ENCODE measurements around the gene KPNA6. TPM values are rescaled to one million over a fixed set of nuclear protein-coding genes. Genes with fewer than 3 reads are reported as not detected.
A peak's percentile ranks its signal among the peaks of the same experiment; 100 is the strongest.
"Not testable (repeated sequence)": the region's sequence is repeated elsewhere in the genome, so short reads cannot be mapped to it uniquely, and the experiment has no call there.

KPNA6 gene
- total RNA-seq: 10 to 100 TPM; 35.3 to 51.2 (median 39.1) TPM

DNA sequence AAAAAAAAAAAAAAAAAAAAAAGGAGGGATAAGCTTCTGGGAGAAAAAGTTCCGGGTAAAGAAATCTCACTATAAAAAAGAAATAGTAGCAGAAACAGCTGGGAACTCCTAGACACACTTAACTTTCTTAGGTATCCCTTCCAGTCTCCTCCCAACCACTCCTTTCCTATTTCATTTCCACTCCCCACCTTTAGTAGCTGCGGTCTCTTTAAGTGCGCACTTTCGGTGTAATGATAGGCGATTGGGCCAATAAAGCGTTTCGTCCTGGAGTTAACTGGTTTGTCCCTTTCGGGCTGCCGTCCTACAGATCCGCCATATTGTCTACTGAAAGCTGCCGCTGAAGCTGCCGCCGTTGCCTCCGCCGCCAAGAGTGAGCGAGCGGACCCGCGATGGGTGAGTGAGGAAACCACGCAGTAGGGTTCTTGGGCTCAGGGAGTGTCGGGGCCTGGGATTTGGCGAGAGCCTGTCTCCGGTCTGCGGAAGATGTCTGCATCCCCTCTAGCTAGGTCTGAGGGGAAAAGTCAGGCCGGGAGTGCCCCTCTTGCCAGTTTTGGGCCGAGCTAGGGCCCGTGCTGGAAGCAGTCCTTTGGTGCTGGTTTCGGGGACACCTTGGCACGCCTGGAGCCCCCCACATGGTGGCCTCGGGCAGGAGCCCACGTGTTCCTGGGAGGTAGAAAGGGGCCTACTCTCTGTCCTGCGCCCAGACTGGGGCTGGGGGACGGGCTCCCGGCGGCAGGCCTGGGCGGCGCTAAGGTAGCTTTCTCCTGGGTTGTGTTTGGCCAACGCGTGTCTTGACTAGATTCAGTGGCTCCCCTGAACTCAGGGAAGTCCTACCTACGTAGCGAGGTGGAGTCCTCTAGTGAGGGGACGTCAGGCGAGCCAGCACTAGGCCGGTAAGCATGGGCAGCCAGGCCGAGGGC, at the start of gene KPNA6:
KPNA6 (plus strand) TSS at position 315 of the 920 bp plus-strand sequence; CDS start at position 390, 75 bp downstream.
- ATAC-seq (ENCODE audit: low FRiP score) (peak; percentile 90), DNase-seq (ENCODE audit: low spot score) (peak; percentile 76)
- TF ChIP-seq, protein P1, sequence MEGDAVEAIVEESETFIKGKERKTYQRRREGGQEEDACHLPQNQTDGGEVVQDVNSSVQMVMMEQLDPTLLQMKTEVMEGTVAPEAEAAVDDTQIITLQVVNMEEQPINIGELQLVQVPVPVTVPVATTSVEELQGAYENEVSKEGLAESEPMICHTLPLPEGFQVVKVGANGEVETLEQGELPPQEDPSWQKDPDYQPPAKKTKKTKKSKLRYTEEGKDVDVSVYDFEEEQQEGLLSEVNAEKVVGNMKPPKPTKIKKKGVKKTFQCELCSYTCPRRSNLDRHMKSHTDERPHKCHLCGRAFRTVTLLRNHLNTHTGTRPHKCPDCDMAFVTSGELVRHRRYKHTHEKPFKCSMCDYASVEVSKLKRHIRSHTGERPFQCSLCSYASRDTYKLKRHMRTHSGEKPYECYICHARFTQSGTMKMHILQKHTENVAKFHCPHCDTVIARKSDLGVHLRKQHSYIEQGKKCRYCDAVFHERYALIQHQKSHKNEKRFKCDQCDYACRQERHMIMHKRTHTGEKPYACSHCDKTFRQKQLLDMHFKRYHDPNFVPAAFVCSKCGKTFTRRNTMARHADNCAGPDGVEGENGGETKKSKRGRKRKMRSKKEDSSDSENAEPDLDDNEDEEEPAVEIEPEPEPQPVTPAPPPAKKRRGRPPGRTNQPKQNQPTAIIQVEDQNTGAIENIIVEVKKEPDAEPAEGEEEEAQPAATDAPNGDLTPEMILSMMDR (IDR thresholded peaks at IDR 0.05): no peak

DNA sequence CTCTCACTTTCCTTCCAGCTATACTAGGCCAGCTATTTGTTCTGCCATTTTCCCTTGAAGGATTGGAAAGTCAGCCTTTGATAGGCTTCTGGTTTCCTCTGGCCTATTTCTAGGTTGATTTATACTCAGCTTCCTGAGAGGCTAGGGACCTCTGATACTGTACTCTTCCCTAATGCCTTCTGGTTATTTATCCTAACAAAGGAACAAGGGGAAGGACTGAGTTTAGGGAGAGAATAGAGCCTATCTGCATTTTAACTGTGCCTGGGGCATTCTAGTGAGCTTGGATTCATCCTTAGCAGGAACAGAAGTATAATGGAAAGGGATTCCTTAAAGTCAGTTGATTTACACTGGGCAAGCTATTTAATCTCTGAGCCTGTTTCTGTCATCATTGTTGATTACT, 46.9 kb upstream of the KPNA6 start:
- ATAC-seq (ENCODE audit: low FRiP score) (no peak), DNase-seq (ENCODE audit: low spot score) (no peak)
- TF ChIP-seq, protein P1 (IDR thresholded peaks at IDR 0.05): no peak

DNA sequence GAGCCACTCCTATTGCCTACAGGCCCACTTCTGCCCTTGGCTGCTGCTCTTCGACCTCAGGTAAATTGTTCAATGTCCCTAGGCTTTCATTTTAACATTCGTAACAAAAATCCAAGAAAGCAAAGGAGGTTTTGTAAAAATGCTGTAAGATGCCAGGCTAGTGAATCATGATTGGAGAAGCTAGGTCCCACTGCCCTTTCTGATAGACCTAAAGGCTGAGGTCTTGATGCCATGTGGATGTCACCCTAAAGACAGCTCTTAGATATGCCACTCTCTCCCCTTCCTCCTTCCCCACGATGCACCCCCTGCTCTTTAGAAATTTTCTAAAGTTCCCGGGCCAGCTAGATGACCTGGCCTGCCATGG, 45.0 kb upstream of the KPNA6 start:
- TF ChIP-seq, protein P1 (IDR thresholded peaks at IDR 0.05): no peak
- DNase-seq (ENCODE audit: low spot score) (no peak), ATAC-seq (ENCODE audit: low FRiP score) (peak; percentile 29)

DNA sequence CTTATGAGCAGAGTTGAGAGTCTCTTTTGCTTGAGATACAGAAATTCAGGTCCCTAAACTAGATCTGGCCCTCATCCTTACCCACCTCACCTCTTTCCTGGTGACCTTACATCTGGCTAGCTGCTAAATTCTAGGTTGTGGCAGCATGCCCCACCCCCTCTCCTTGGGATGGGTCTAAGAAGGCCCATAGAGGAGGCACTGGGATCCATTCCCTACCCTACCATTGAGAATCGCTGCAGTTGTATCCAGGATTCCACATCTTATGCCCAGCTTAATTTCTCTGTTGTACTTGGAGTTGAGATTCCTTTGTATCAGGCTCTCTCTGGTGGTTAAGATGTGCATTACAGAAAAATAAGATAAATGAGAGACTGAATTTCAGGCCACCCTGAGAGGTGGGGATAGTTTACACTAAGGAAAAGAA, 44.6 kb upstream of the KPNA6 start:
- ATAC-seq (ENCODE audit: low FRiP score): peak; percentile 35
- TF ChIP-seq, protein P1 (IDR thresholded peaks at IDR 0.05): no peak
- DNase-seq (ENCODE audit: low spot score): no peak

- not testable (repeated sequence) for DNase-seq (ENCODE audit: low spot score); ATAC-seq (ENCODE audit: low FRiP score)
Observed at GRCh38 chr1:32065613-32066488, 42.0 kb upstream of the KPNA6 start.

GRCh38 chr1:32066489-32066873, 41.4 kb upstream of the KPNA6 start:
- TF ChIP-seq, protein P1 (IDR thresholded peaks at IDR 0.05): no peak
- ATAC-seq (ENCODE audit: low FRiP score): peak; percentile 37
- DNase-seq (ENCODE audit: low spot score): no peak

GRCh38 chr1:32068957-32069588, 38.8 kb upstream of the KPNA6 start:
- TF ChIP-seq, protein P1 (IDR thresholded peaks at IDR 0.05): no peak
- ATAC-seq (ENCODE audit: low FRiP score): no peak
- no peak for DNase-seq (ENCODE audit: low spot score)
